SKM-1 treated with dmso at 0.1 percent for 144 hours (cell line): Measurements from ENCODE around the gene CYYR1.
"Not testable (repeated sequence)": the region's sequence is repeated elsewhere in the genome, so short reads cannot be mapped to it uniquely, and the experiment has no call there.

Source experiments
- DNase-seq: peaks from one replicate; lab custom pipeline; 2025; ENCODE audit not compliant: unreplicated experiment; lab: John Stamatoyannopoulos, UW

The CYYR1 gene

DNA sequence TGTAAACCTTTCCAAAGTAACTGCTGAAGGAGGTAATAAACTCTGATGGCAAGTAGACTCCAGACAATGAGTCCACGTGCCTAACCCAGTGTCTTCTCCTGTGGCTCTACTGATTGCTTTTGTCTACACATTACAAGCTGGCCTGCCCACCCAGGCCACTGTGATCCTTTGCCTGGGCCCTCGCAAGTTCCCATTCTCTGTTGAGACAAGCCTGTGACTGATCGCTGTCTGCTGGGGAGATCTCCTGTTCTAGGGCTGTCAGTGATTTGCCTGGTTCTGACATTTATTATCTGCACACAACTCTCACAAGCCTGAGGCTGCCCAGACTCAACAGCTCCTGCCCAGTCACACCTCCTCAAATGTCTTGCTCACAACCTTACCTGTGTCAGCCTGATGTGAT, 81.4 kb downstream of the CYYR1 start:
- DNase-seq = no peak

GRCh38 chr21:26490771-26491170, 82.3 kb downstream of the CYYR1 start:
- no peak for DNase-seq

- DNase-seq = no peak
Observed at GRCh38 chr21:26489781-26490180, 83.3 kb downstream of the CYYR1 start.

DNA sequence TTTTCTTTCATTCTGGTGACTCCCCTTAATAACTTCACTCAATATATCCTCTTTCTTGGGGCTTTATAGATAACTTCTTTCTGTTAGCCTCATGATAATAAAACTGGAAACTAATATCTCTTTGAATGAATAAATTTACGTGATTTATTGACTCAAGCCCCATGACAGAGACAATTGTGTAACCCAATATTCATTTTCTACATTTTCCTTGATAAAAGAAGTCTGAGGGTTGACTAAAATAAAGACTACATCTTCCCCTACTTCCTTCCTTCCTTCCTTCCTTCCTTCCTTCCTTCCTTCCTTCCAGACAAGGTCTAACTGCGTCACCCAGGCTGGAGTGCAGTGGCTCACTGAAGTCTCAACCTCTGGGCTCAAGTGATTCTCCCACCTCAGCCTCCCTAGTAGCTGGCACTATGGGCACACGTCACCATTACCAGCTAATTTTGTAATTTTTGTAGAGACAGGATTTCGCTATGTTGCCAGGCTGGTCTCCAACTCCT, 85.1 kb downstream of the CYYR1 start:
- no peak for DNase-seq

GRCh38 chr21:26473471-26473870, 99.6 kb downstream of the CYYR1 start:
- no peak for DNase-seq

- no peak for DNase-seq
Observed at GRCh38 chr21:26471099-26471471, 102.0 kb downstream of the CYYR1 start.

DNA sequence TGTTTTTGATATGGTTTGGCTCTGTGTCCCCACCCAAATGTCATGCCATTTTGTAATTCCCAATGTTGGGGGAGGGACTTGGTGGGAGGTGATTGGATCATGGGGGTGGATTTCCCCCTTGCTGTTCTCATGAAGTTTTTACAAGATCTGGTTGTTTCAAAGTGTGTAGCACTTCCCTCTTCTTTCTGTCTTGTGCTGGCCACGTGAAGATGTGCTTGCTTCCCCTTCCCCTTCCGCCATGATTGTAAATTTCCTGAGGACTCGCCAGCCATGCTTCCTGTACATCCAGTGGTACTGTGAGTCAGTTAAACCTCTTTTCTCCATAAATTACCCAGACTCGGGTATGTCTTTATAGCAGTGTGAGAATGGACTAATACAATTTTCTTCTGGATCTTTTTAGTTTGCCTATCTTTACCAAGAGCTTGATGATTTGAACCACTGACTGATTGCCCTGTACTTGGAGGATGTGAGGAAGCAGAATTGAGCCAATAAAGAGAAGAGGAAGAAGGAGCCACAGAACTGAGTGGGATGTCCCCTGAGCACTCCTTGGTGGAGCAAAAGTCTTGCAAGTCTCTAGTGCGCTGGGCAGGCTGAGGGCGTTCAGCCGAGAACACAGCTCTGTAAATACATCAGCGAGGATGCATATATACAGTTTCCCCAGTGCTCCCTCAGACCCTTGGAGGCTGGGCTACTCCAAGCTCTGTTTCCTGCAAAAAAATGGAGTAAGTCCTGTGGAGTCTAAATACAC, 102.6 kb downstream of the CYYR1 start:
- DNase-seq = no peak

DNA sequence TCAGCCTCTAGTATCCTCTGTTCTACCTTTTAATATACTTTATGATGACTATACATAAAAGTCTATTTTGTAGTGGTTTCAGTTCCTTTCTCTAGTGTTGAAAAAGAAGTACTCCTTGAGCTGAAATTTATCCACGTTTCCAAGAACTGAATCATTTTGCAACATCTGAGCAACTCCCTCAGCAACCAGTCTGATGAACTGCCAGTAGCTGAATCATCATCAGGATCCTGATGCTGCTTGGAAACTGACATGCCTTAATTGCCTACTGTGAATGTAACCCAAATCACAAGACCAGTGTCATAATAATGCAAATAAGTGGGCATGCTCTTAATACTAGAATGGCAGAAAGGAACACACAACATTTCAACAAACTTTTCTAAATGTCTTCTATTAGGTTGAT, 103.3 kb downstream of the CYYR1 start:
- no peak for DNase-seq

- no peak for DNase-seq
Observed at GRCh38 chr21:26465916-26466315, 107.2 kb downstream of the CYYR1 start.

DNA sequence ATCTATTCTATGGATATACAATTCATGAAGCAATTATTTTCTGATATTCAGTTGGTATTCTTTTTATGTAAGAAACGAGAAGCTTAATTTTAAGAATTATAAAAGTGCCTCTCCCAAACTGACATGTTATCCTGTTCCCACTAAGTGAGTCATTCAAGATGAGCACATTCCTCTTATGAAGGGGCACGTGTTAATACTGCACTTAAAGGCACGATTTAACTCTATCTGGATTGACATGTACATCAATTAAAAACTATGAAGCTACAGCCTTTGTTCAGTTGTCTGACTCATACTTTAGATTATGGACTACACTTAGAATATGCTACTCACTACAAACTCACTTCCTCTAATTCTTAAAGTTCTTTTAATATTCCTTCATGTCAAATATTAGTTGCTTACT, 111.6 kb downstream of the CYYR1 start:
- no peak for DNase-seq

GRCh38 chr21:26460621-26461020, 112.5 kb downstream of the CYYR1 start:
- DNase-seq = no peak

DNA sequence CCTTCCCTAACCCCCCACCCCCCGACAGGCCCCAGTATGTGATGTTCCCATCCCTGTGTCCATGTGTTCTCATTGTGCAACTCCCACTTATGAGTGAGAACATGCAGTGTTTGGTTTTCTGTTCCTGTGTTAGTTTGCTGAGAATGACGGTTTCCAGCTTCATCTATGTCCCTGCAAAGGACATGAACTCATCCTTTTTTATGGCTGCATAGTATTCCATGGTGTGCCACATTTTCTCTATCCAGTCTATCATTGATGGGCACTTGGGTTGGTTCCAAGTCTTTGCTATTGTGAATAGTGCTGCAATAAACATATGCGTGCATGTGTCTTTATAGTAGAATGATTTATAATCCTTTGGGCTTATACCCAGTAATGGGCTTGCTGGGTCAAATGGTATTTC, 114.2 kb downstream of the CYYR1 start:
- not testable (repeated sequence) for DNase-seq

DNA sequence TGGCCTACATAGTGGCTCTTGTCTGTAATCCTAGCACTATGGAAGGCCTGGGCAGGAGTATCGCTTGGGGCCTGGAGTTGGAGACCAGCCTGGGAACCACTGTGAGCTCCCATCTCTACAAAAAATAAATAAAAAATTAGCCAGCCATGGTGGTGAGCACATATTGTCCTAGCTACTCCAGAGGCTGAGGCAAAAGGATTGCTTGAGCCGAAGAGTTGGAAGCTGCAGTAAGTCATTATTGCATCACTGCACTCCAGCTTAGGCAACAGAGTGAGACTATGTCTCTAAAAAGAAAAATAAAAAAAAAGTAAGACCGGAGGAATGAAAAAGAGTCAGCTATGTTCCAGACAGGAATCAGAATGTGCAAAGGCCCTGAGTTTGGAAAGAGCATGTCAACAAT, 115.3 kb downstream of the CYYR1 start:
- no peak for DNase-seq

DNA sequence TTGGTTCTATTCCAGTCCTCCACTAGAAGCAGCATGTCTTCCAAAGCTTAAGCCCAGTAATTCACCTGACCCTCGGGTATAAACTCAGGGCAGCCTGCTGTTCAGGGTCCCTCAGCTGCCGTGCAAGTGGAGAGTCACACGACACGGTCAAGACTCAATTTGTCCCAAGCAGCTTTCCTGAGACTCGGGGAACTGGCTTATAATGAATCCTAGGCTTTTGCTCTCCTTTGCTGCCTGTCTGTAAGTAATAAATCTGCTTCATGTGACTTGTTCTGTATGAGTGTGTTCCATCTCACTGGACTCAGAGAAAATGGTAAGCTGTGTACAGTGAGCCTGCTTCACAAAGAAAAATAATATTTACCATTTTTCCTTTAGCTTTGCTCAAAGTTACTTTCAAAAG, 119.8 kb downstream of the CYYR1 start:
- DNase-seq = no peak

DNA sequence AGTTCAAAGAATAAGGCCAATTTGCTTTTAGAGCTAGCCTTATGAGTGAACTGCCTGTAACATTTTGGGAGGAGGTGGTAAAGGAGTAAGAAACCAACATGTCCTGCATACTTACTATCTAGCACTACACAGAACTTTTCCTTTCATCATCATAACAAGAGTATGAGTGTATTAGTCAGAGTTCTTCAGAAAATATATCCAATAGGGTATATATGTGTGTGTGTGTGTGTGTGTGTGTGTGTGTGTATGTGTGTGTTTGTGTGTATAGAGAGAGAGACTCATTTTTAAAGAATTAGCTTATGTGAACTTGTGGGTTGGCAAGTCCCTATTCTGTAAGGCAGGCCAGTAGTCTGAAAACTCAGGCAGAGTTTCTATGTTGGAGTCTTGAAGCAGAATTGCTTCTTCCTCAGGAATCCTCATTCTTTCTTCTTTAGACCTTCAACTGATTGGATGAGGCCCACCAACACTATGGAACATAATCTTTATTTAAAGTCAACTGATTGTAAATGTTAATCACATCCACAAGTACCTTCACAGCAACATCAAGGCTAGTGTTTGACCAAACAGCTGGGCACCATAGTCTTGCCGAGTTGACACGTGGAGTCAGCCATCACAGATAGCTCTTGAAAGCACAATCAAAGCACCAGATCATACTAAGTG, 121.9 kb downstream of the CYYR1 start:
- no peak for DNase-seq

- no peak for DNase-seq
Observed at GRCh38 chr21:26449161-26449560, 123.9 kb downstream of the CYYR1 start.

DNA sequence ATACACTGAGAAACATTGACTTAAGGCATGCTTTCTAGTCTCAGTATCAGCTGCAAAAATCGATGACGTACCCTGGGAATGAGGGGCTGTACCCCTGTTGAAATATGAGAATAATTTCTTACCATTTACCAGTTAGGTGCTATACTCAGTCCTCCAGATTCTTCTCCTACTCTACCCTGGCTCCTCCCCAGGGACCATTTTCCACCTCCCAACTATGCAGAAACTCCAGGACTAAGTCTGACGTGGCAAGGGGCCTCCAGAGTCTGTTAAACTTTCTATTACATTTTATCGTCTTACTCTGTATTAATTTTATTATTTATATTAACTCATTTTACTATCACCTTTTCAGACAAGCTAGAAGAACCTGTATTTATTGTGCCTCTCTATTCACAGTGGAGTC, 124.3 kb downstream of the CYYR1 start:
- DNase-seq = no peak

GRCh38 chr21:26447932-26448475, 125.1 kb downstream of the CYYR1 start:
- no peak for DNase-seq

GRCh38 chr21:26445440-26445839, 127.6 kb downstream of the CYYR1 start:
- no peak for DNase-seq

- no peak for DNase-seq
Observed at GRCh38 chr21:26444646-26445045, 128.4 kb downstream of the CYYR1 start.

DNA sequence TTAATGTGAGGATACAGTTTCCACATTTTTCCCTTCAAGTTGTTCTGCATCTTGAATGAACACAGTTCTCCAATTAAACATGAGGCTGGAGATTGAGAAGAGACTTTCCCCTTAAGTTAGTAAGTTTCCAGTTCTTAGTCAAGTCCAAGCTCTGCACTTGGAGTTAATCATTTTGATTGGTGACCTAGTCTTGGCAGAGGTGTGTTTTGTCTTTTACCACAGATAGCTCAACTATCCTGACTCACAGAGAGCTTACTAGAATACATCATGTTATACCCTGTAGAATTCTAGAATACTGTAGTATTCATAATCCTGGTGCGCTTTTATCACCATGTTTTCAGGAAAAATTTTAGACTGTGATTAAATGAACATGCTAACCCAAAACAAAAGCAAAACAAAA, 129.2 kb downstream of the CYYR1 start:
- no peak for DNase-seq

GRCh38 chr21:26443291-26443690, 129.8 kb downstream of the CYYR1 start:
- DNase-seq = no peak
